GM12892 (cell line): ENCODE data around the gene ZAP70.

ENCODE experiments used
- POLR2A ChIP-seq: IDR thresholded peaks from 2 replicates; pipeline ENCODE4 v1.6.1; 2011; ENCODE audit warnings: low read depth, low read length, control low read depth
- POLR2AphosphoS5 ChIP-seq: IDR thresholded peaks from 2 replicates; pipeline ENCODE4 v1.6.1; 2011; ENCODE audit warnings: low read depth, low read length, control low read depth
- TAF1 ChIP-seq: IDR thresholded peaks from 2 replicates; pipeline ENCODE4 v1.6.1; 2011; ENCODE audit warnings: low read depth, mild to moderate bottlenecking, control low read depth, low read length, borderline replicate concordance

- TF ChIP-seq POLR2A (no peak), POLR2AphosphoS5 (no peak), TAF1 (no peak)
Measured at GRCh38 chr2:97712693-97713295, 582 bp upstream of the ZAP70 start.
